Right lobe of liver (tissue), 6 donors: ENCODE measurements around the gene ADGRD2. TPM values are rescaled to one million over a fixed set of nuclear protein-coding genes. Genes with fewer than 3 reads are reported as not detected.

ENCODE experiments used
- ATAC-seq, 4 donors: fragments of 200-7000 bp; cut with Tn5 transposase; one replicate each; pipeline ENCODE4 v1.9.1; 2020; ENCODE audit warnings: mild to moderate bottlenecking in 4 of 4, moderate library complexity in 4 of 4
- DNase-seq, 3 donors: peaks; one replicate each; pipeline ENCODE4 v3.0.0-alpha.2; 2020
- H3K27ac ChIP-seq, 3 donors: fragments of 200-600 bp; one replicate each; pipeline ENCODE4 v1.8.0; 2022
- H3K27me3 ChIP-seq, 2 donors: fragments of 200-600 bp; one replicate each; pipeline ENCODE4 v1.8.0; 2022
- H3K36me3 ChIP-seq, 4 donors: fragments of 200-600 bp; sonication (generic) in 1 of 4; one replicate each; pipeline versions ENCODE4 v1.5.1 to v1.8.0; 2017 to 2022; ENCODE audit warnings: control low read depth in 1 of 4
- H3K4me1 ChIP-seq, 4 donors: fragments of 200-600 bp; sonication (generic) in 1 of 4; one replicate each; pipeline versions ENCODE4 v1.5.1 to v1.8.0; 2017 to 2022; ENCODE audit warnings: control low read depth in 1 of 4
- H3K4me3 ChIP-seq, 3 donors: fragments of 200-600 bp; one replicate each; pipeline ENCODE4 v1.8.0; 2022
- H3K9me3 ChIP-seq, 4 donors: fragments of 200-600 bp; sonication (generic) in 1 of 4; one replicate each; pipeline versions ENCODE4 v1.5.1 to v1.8.0; 2017 to 2022; ENCODE audit warnings: control low read depth in 1 of 4
- CTCF ChIP-seq, 4 donors: fragments of 200-600 bp in 3 of 4; fragments of 450-650 bp in 1 of 4; IDR thresholded peaks; one replicate each; pipeline versions ENCODE4 v1.5.1 to v1.8.0; 2016 to 2022; ENCODE audit warnings: antibody characterized with exemption in 4 of 4, mild to moderate bottlenecking in 2 of 4
- POLR2A ChIP-seq: fragments of 450-650 bp; IDR thresholded peaks from one replicate; pipeline ENCODE4 v1.6.1; 2017; ENCODE audit warnings: antibody characterized with exemption, mild to moderate bottlenecking
- WGBS: methylation state at CpG from one replicate; pipeline ENCODE4 v1.1.6; 2018; ENCODE audit warnings: low coverage, low lambda C conversion rate; ENCODE audit not compliant: insufficient coverage; ENCODE audit errors: missing lambda C conversion rate; 5-methylcytosine and 5-hydroxymethylcytosine counted together
- intact Hi-C, 2 donors: fragments of 100-400 bp; cut with DNase I; formaldehyde crosslinking; loops; one replicate each; pipeline versions ENCODE4 v1.11.2 to v1.14.1; 2022
- total RNA-seq, 6 experiments: library from RNA; depleted of rRNA in 2 of 6; stranded (reverse); fragments of >200 nt in 2 of 6; fragmentation: NEBNext Ultra II Directional in 3 of 6; extraction: Animal tissue kit (Norgen Biotek cat#: 25700) in 3 of 6; gene quantifications; one replicate each; pipeline versions ENCODE4 v1.1.0 to v1.2.4, GENCODE V29; 2016 to 2023
- donor health status: DM: no; HTN: yes; CAD: no.
- donor health status: DM: no; HTN: no; CAD: no.
- donor health status: DM: no; HTN: no; CAD: no.
- donor health status: DM: no; HTN: yes; CAD: no.
- donor health status: DM: no; HTN: yes; CAD: no.

The ADGRD2 gene
- total RNA-seq, 6 experiments from 2014 or later = not detected

DNA sequence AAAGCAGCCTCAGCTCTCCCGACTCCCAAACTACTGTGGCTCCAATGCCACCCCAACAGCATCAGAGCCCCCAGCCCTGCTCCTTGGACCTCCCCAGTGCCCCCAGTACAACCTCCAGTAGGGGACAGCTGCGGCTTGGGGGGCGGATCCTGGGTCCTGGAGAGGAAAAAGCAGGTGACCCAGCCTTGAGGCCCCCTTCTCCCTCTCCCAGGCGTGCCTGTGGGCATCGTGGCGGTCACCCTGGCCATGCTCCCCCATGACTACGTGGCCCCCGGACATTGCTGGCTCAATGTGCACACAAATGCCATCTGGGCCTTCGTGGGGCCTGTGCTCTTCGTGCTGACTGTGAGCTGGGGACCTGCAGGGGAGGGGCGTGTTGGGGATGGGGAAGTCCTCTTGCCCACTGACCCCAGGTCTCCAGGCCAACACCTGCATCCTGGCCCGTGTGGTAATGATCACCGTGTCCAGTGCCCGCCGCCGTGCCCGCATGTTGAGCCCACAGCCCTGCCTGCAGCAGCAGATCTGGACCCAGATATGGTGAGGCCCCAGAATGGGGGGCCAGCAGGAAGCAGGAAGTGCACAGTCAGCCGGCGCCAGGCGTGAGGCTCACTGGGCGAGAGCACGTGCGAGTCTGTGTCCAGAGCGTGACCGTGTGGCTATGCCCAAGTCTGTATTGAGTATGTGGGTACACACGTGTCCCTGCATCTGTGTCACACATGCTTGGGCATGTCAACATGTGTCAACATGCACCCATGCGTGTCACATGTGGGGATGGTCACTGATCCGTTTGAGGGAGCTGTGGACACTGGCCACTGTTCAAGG, 19.0 kb downstream of the ADGRD2 start:
- H3K9me3 ChIP-seq = no peaks in the 10 kb centered on the region
- H3K4me3 ChIP-seq = no peak overlapping the region
- no peak overlapping the region for H3K27ac ChIP-seq
- no peaks in the 10 kb centered on the region for H3K4me1 ChIP-seq
- intact Hi-C loops = no loop called here
- DNase-seq (peak in 1 of 3 donors; percentile 39), ATAC-seq (no peak)
- no peaks in the 10 kb centered on the region for H3K36me3 ChIP-seq
- H3K27me3 ChIP-seq = no peaks in the 10 kb centered on the region
- TF ChIP-seq CTCF (IDR thresholded peaks at IDR 0.05) (no peak), POLR2A (no peak)
- 87% methylated on average over 8 of the region's 28 CpGs for WGBS

DNA sequence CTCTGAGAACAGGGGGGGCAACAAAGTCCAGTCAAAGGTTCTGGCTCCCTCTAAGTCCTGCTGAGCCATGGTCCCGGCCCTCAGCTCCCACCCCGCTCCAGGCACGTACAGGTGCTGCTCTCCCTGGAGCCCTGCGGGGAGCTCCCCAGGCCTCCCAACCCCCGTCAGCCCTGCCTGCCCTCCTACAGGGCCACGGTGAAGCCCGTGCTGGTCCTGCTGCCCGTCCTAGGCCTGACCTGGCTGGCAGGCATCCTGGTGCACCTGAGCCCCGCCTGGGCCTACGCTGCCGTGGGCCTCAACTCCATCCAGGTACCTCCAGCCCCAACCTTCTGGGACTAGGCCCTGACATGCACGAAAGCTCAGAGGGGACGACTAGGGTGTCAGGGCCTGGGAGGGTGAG, 20.1 kb downstream of the ADGRD2 start:
- no peaks in the 10 kb centered on the region for H3K36me3 ChIP-seq
- ATAC-seq = no peak
- TF ChIP-seq CTCF (IDR thresholded peaks at IDR 0.05) (no peak), POLR2A (no peak)
- no CpG with 5 or more reads among the region's 13 CpGs for WGBS
- no peaks in the 10 kb centered on the region for H3K9me3 ChIP-seq
- no peaks in the 10 kb centered on the region for H3K4me1 ChIP-seq
- H3K4me3 ChIP-seq = no peak overlapping the region
- no peaks in the 10 kb centered on the region for H3K27me3 ChIP-seq
- intact Hi-C loops = no loop called here
- no peak overlapping the region for H3K27ac ChIP-seq
- no peak for DNase-seq

GRCh38 chr9:124470726-124471125, 20.5 kb downstream of the ADGRD2 start:
- TF ChIP-seq CTCF (IDR thresholded peaks at IDR 0.05) (no peak), POLR2A (no peak)
- WGBS = 60% methylated on average over 1 of the region's 7 CpGs

GRCh38 chr9:124471761-124472160, 21.5 kb downstream of the ADGRD2 start:
- no peak for ATAC-seq
- no peak for DNase-seq
- no peaks in the 10 kb centered on the region for H3K9me3 ChIP-seq
- no peak overlapping the region for H3K4me3 ChIP-seq
- no peaks in the 10 kb centered on the region for H3K4me1 ChIP-seq
- TF ChIP-seq CTCF (IDR thresholded peaks at IDR 0.05) (no peak), POLR2A (no peak)
- intact Hi-C loops = no loop called here
- H3K27me3 ChIP-seq = no peaks in the 10 kb centered on the region
- 40% methylated on average over 1 of the region's 9 CpGs for WGBS
- no peak overlapping the region for H3K27ac ChIP-seq
- no peaks in the 10 kb centered on the region for H3K36me3 ChIP-seq

More at GRCh38 chr9:124470726-124471125, 20.5 kb downstream of the ADGRD2 start:
- Histone ChIP-seq H3K4me3 (no peak overlapping the region), H3K27me3 (no peaks in the 10 kb centered on the region), H3K27ac (no peak overlapping the region), H3K4me1 (no peaks in the 10 kb centered on the region), H3K9me3 (no peaks in the 10 kb centered on the region), H3K36me3 (no peaks in the 10 kb centered on the region)
- intact Hi-C loops = no loop called here
- ATAC-seq (no peak), DNase-seq (no peak)
